ENCODE measurements around the gene OR1K1. TPM values are rescaled to one million over a fixed set of nuclear protein-coding genes. Genes with fewer than 3 reads are reported as not detected.

Gene OR1K1, protein sequence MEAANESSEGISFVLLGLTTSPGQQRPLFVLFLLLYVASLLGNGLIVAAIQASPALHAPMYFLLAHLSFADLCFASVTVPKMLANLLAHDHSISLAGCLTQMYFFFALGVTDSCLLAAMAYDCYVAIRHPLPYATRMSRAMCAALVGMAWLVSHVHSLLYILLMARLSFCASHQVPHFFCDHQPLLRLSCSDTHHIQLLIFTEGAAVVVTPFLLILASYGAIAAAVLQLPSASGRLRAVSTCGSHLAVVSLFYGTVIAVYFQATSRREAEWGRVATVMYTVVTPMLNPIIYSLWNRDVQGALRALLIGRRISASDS
- not detected in 5 replicates for total RNA-seq (2022; extraction: Qiagen RNA extraction; ENCODE audit: low read depth)

DNA sequence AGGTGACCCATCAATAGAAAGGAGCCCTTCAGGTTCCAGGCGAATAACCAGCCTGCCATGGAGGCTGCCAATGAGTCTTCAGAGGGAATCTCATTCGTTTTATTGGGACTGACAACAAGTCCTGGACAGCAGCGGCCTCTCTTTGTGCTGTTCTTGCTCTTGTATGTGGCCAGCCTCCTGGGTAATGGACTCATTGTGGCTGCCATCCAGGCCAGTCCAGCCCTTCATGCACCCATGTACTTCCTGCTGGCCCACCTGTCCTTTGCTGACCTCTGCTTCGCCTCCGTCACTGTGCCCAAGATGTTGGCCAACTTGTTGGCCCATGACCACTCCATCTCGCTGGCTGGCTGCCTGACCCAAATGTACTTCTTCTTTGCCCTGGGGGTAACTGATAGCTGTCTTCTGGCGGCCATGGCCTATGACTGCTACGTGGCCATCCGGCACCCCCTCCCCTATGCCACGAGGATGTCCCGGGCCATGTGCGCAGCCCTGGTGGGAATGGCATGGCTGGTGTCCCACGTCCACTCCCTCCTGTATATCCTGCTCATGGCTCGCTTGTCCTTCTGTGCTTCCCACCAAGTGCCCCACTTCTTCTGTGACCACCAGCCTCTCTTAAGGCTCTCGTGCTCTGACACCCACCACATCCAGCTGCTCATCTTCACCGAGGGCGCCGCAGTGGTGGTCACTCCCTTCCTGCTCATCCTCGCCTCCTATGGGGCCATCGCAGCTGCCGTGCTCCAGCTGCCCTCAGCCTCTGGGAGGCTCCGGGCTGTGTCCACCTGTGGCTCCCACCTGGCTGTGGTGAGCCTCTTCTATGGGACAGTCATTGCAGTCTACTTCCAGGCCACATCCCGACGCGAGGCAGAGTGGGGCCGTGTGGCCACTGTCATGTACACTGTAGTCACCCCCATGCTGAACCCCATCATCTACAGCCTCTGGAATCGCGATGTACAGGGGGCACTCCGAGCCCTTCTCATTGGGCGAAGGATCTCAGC, at the start of gene OR1K1:
TSS of gene OR1K1 (plus strand) at position 58 of the 995 bp plus-strand sequence. CDS start at position 58, 0 bp downstream.

DNA sequence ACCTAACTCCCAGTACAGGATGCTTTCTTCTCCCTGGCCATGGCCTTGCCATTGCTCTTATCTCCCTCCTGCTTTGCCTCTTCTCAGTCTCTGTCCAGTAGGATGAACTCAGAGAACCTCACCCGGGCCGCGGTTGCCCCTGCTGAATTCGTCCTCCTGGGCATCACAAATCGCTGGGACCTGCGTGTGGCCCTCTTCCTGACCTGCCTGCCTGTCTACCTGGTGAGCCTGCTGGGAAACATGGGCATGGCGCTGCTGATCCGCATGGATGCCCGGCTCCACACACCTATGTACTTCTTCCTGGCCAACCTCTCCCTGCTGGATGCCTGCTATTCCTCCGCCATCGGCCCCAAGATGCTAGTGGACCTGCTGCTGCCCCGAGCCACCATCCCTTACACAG, 11.1 kb upstream of the OR1K1 start, which contains the start of gene OR5C1:
TSS of gene OR5C1 (plus strand) at position 103 of the 400 bp plus-strand sequence. CDS start at position 103, 0 bp downstream.

Other genes starting within 250 kb of the OR1K1 start
- not detected in 5 replicates for gene OR1N2, start 247.0 kb upstream of the OR1K1 start, total RNA-seq (2022; extraction: Qiagen RNA extraction; ENCODE audit: low read depth)
- gene OR1L8, start 216.7 kb upstream of the OR1K1 start, total RNA-seq (2022; extraction: Qiagen RNA extraction; ENCODE audit: low read depth), result not detected in 5 replicates
- gene OR1Q1, start 185.4 kb upstream of the OR1K1 start, total RNA-seq (2022; extraction: Qiagen RNA extraction; ENCODE audit: low read depth), result not detected in 5 replicates
- not detected in 5 replicates for gene OR1B1, start 142.5 kb upstream of the OR1K1 start, total RNA-seq (2022; extraction: Qiagen RNA extraction; ENCODE audit: low read depth)
- not detected in 5 replicates for gene OR1L1, start 138.4 kb upstream of the OR1K1 start, total RNA-seq (2022; extraction: Qiagen RNA extraction; ENCODE audit: low read depth)
- not detected in 5 replicates for gene OR1L3, start 125.0 kb upstream of the OR1K1 start, total RNA-seq (2022; extraction: Qiagen RNA extraction; ENCODE audit: low read depth)
- not detected in 5 replicates for gene OR1L4, start 76.1 kb upstream of the OR1K1 start, total RNA-seq (2022; extraction: Qiagen RNA extraction; ENCODE audit: low read depth)
- not detected in 5 replicates for gene OR1L6, start 57.8 kb upstream of the OR1K1 start, total RNA-seq (2022; extraction: Qiagen RNA extraction; ENCODE audit: low read depth)
- gene OR5C1, start 11.2 kb upstream of the OR1K1 start, total RNA-seq (2022; extraction: Qiagen RNA extraction; ENCODE audit: low read depth), result not detected in 5 replicates
- 14.4 to 18.6 TPM (median 15.4 TPM) in 5 replicates for gene PDCL, start 28.5 kb downstream of the OR1K1 start, total RNA-seq (2022; extraction: Qiagen RNA extraction; ENCODE audit: low read depth)
- 13.4 to 23.9 TPM (median 20.9 TPM) in 5 replicates for gene RC3H2, start 105.2 kb downstream of the OR1K1 start, total RNA-seq (2022; extraction: Qiagen RNA extraction; ENCODE audit: low read depth)
- gene ZBTB6, start 113.2 kb downstream of the OR1K1 start, total RNA-seq (2022; extraction: Qiagen RNA extraction; ENCODE audit: low read depth), result 4.3 to 6.3 TPM (median 5.5 TPM) in 5 replicates
- 1.1 to 2.4 TPM (median 2.0 TPM) in 5 replicates for gene ZBTB26, start 131.4 kb downstream of the OR1K1 start, total RNA-seq (2022; extraction: Qiagen RNA extraction; ENCODE audit: low read depth)
- 11.4 to 15.5 TPM (median 13.9 TPM) in 5 replicates for gene RABGAP1, start 140.9 kb downstream of the OR1K1 start, total RNA-seq (2022; extraction: Qiagen RNA extraction; ENCODE audit: low read depth)
- gene GPR21, start 233.5 kb downstream of the OR1K1 start, total RNA-seq (2022; extraction: Qiagen RNA extraction; ENCODE audit: low read depth), result not detected in 5 replicates

All from A549 treated with GW870086 at 1 μM for 4 hours (cell line).